Left ventricle myocardium inferior (tissue), 1 donor: ENCODE measurements around the gene ZNF213. TPM values are rescaled to one million over a fixed set of nuclear protein-coding genes. Genes with fewer than 3 reads are reported as not detected.

Experiments used
- DNase-seq: peaks from one replicate; pipeline ENCODE4 v3.0.0-alpha.2; 2020
- H3K27ac ChIP-seq: fragments of 200-600 bp; replicated peaks from 2 replicates; pipeline ENCODE4 v1.8.0; 2021
- H3K27me3 ChIP-seq: fragments of 200-600 bp; 2 replicates; pipeline ENCODE4 v1.8.0; 2021; ENCODE audit warnings: low read depth
- H3K36me3 ChIP-seq: fragments of 200-600 bp; 2 replicates; pipeline ENCODE4 v1.8.0; 2021
- H3K4me1 ChIP-seq: fragments of 200-600 bp; 2 replicates; pipeline ENCODE4 v1.8.0; 2021
- H3K4me3 ChIP-seq: fragments of 200-600 bp; 2 replicates; pipeline ENCODE4 v1.8.0; 2021; ENCODE audit warnings: mild to moderate bottlenecking, moderate library complexity
- H3K9me3 ChIP-seq: fragments of 200-600 bp; replicated peaks from 2 replicates; pipeline ENCODE4 v1.8.0; 2021
- intact Hi-C: fragments of 100-400 bp; cut with micrococcal nuclease; formaldehyde crosslinking; loops from one replicate; pipeline ENCODE4 v1.11.0; 2022
- total RNA-seq: library from RNA; stranded (reverse); fragmentation: NEBNext Ultra II Directional; extraction: Animal tissue kit (Norgen Biotek cat#: 25700); gene quantifications from one replicate; pipeline ENCODE4 v1.2.1, GENCODE V29; 2021
- TF ChIP-seq, protein P1 (sequence below): fragments of 200-600 bp; IDR thresholded peaks from 2 replicates; pipeline ENCODE4 v1.8.0; 2021; ENCODE audit warnings: antibody characterized with exemption, mild to moderate bottlenecking, borderline replicate concordance
- donor health status: DM: no; HTN: yes; CAD: no; lungs with severe emphysema.

The ZNF213 gene
- total RNA-seq, 1 donor from 2014 or later: 6.2 TPM

DNA sequence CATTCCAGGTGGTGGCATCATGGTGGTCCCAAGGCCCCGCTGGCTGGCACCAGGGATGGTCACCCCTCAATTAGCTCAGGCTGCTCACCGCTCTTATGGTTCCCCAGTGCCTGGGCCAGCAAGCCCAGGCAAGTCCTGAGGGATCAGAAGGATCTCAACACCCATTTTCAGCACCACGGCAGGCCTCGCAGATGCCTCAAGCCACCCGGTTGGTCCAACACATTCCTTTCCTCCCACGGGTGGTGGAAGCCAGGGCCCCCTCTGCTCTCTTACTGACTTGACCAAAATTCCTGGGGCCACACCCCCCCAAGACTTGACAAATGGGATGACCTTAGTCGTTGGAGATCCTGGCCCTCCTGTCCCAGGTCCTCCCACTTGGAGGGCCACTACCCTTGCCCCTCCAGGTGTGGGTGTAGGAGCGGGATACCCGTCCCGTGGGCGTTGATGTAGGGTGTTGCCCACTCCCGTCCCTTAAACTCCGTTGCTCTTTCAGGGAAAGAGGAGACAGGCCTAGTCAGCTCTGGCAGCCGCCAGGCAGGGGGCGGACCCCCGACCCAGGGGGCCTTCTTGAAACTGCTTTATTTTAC lies 16.5 kb upstream of the ZNF213 start:
- H3K4me1 ChIP-seq: peaks cover 25% of the 10 kb centered on the region
- no peaks in the 10 kb centered on the region for H3K27me3 ChIP-seq
- no peak overlapping the region for H3K4me3 ChIP-seq
- intact Hi-C loops: no loop called here
- DNase-seq: no peak
- TF ChIP-seq, protein P1, sequence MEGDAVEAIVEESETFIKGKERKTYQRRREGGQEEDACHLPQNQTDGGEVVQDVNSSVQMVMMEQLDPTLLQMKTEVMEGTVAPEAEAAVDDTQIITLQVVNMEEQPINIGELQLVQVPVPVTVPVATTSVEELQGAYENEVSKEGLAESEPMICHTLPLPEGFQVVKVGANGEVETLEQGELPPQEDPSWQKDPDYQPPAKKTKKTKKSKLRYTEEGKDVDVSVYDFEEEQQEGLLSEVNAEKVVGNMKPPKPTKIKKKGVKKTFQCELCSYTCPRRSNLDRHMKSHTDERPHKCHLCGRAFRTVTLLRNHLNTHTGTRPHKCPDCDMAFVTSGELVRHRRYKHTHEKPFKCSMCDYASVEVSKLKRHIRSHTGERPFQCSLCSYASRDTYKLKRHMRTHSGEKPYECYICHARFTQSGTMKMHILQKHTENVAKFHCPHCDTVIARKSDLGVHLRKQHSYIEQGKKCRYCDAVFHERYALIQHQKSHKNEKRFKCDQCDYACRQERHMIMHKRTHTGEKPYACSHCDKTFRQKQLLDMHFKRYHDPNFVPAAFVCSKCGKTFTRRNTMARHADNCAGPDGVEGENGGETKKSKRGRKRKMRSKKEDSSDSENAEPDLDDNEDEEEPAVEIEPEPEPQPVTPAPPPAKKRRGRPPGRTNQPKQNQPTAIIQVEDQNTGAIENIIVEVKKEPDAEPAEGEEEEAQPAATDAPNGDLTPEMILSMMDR: no peak
- peaks cover 59% of the 10 kb centered on the region for H3K36me3 ChIP-seq
- H3K27ac ChIP-seq: no peak overlapping the region
- H3K9me3 ChIP-seq: no peaks in the 10 kb centered on the region

- H3K27ac ChIP-seq: no peak overlapping the region
- intact Hi-C loops: no loop called here
- H3K27me3 ChIP-seq: no peaks in the 10 kb centered on the region
- H3K4me3 ChIP-seq: no peak overlapping the region
- H3K36me3 ChIP-seq: peaks cover 59% of the 10 kb centered on the region
- peaks cover 25% of the 10 kb centered on the region for H3K4me1 ChIP-seq
- no peaks in the 10 kb centered on the region for H3K9me3 ChIP-seq
- TF ChIP-seq, protein P1: no peak
- no peak for DNase-seq
These were observed 16.0 kb upstream of the ZNF213 start for GRCh38 chr16:3118846-3119245.

GRCh38 chr16:3119286-3119685 lies 15.5 kb upstream of the ZNF213 start:
- H3K27ac ChIP-seq: no peak overlapping the region
- TF ChIP-seq, protein P1: no peak
- peaks cover 22% of the 10 kb centered on the region for H3K4me1 ChIP-seq
- no peak for DNase-seq
- H3K9me3 ChIP-seq: no peaks in the 10 kb centered on the region
- H3K36me3 ChIP-seq: peaks cover 59% of the 10 kb centered on the region
- H3K4me3 ChIP-seq: no peak overlapping the region
- intact Hi-C loops: no loop called here
- no peaks in the 10 kb centered on the region for H3K27me3 ChIP-seq

- intact Hi-C loops: loop anchor here (10.0 kb wide), 1 partner anchor 65 kb away; no protein-coding TSS in a partner anchor
- DNase-seq: no peak
- Histone ChIP-seq H3K27me3 (no peaks in the 10 kb centered on the region), H3K4me1 (peaks cover 21% of the 10 kb centered on the region), H3K36me3 (peaks cover 58% of the 10 kb centered on the region), H3K4me3 (no peak overlapping the region), H3K27ac (no peak overlapping the region), H3K9me3 (no peaks in the 10 kb centered on the region)
- TF ChIP-seq, protein P1: no peak
These were observed 15.0 kb upstream of the ZNF213 start for GRCh38 chr16:3119701-3120408.

- Histone ChIP-seq H3K27ac (no peak overlapping the region), H3K4me3 (no peak overlapping the region), H3K9me3 (no peaks in the 10 kb centered on the region), H3K27me3 (no peaks in the 10 kb centered on the region), H3K4me1 (peaks cover 26% of the 10 kb centered on the region), H3K36me3 (peaks cover 53% of the 10 kb centered on the region)
- TF ChIP-seq, protein P1: no peak
- DNase-seq: no peak
- intact Hi-C loops: loop anchor here (10.0 kb wide), 1 partner anchor 66 kb away; no protein-coding TSS in a partner anchor
These were observed 14.4 kb upstream of the ZNF213 start for GRCh38 chr16:3120435-3120834.
